ENCODE measurements around the gene DOCK4.

DOCK4 gene

DNA sequence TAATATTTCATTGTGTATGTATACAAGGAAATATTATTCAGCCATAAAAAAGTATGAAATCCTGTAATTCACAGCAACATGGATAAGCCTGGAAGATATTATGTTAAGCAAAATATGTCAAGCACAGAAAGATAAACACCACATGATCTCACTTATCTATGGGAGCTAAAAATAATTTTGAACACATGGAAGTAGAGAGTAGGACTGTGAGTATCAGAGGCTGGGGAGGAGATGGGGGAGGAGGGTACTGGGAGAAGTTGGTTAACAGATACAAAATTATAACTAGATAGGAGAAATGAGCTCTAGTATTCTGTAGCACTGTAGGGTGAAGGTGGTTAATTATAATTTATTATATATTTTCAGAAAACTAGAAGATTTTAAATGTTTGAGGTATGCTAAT lies 132.7 kb downstream of the DOCK4 start:
- no peak for DNase-seq

GRCh38 chr7:112072541-112073245 lies 133.5 kb downstream of the DOCK4 start:
- no peak for DNase-seq

DNA sequence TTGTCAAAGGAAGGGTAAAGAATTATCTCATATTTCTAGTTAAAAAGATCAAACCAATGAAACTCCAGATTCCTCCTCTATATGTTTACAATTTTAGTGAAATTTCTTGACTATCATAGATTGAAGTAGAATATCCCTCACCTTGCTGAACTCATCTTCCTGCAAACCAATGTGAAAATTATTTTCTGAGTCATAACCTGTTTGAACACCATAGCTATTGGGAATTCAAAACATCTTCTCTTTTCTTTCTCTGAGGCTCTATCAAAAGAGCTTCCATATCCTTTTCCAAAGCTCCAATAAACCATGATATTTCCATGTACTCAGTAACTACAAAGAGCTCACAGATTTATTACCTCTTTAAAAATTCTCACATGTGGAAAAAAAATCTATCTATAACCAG lies 134.3 kb downstream of the DOCK4 start:
- no peak for DNase-seq

DNA sequence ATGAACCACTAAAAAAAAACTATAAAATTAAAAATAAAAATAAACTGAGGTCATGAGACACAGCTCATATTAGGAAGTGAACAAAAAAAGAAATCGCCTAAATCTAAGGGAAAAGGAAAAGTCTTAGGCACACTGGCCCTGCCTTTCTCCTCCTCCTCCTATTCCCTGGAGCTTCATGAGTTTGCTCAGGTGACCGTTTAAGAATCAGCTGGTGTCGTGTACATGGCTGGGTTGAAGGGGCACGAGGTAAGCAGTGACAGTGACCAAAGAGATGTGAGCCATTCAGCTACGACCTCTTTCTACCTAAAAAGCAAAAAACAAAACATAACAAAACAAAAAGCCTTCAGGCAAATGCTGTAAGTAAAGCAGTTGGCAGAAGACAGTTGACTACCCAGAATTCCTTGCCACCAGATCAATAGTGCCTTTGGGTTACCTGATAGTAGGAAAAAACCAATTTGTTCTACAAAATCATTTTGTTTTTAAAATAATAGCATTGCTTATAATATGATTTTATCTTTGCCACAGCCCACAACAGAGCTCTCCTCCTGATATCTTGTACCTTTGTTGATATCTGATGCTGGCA lies 135.4 kb downstream of the DOCK4 start:
- no peak for DNase-seq

DNA sequence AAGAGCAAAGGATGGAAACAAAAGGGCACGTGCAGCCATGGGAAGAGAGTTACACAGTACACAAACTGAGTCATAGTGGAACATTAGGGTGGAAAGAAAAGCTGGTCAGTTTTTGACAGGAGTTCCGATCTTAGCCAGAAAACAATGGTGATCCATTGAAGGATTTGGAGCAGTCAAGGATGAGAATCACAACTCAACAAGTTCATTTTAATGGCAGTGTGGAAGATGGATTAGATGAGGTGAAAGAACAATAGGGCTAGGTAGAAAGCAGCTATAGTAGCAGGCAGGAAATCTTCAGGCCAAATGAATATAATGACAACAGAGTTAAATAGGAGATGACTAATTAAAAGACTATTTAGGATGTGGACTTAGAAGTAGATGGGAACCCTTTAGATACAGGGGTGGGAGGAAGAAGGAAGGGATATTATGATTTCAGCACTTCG lies 136.3 kb downstream of the DOCK4 start:
- no peak for DNase-seq

GRCh38 chr7:112068967-112069366 lies 137.2 kb downstream of the DOCK4 start:
- DNase-seq = no peak

DNA sequence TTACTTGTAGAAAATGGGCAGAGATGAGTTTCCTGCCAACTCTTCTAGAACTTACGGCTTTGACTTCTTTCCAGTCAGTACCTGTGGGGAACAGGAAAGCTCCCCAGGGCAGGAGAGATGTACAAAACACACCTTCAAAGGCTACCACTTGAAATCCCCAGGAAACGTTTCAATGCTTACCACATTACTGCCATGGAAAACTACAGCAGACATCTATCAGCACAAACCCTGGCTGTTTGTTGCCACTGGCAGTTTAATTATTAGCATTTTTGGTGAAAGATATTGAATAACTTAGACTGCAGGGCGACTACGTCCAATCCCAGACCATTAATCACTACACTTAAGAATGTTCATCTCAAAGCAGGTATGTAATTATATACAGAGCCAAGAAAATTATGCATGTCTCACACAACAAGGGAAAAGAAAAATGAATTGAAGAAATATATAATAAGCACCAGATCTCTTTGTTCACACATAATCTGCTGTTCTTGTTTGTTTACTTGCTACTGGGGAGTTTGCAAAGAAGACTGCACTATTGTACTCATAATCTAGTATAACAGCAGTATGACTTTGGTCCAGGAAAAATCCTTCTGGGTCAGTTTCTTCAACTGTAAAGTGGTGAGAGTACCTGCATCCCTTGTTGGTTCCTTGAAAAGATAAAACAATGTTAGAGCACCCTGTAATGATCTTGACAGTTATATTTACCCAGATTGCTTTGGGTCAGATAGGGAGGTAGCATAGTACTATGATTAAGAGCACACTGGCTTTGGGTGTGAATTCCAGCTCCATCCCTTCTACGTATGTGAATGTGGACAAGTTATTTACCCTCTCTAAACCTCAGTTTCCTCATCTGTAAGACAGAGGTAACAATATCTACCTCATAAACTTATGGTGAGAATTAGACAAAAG lies 138.3 kb downstream of the DOCK4 start:
- no peak for DNase-seq

GRCh38 chr7:112067200-112067599 lies 139.0 kb downstream of the DOCK4 start:
- no peak for DNase-seq

- DNase-seq = no peak
These were observed 140.4 kb downstream of the DOCK4 start for GRCh38 chr7:112065758-112066157.

DNA sequence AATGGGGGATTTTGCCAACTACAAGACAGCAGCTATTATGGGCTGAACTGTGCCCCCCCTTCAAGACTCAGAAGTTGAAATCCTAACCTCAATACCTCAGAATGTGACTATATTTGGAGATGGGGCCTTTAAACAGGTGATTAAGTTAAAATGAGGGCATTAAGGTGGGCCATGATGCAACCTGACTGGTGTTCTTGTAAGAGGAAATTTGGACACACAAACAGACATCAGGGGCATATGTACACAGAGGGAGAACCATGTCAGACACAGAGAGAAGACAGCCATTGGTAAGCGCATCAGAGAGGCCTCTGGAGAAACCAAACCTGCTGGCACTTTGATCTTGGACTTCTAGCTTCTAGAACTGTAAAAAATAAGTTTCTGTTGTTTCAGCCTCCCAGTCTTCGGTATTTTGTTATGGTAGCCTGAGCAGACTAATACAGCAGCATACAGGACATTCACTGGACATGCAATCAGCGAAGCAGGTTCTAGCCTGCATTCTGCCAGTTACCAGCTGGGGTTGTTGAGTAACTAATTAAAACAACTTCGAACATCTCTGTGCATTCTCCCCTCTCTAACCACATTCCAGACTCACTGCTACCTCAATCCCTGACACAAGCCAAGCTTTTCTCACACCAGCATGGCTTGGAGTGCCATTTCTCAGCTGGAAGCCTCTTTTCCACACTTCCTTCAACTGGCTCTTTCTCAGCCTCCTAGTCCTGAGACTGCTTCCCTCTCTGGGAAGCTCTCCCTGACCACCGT lies 141.4 kb downstream of the DOCK4 start:
- no peak for DNase-seq

- DNase-seq = no peak
These were observed 142.2 kb downstream of the DOCK4 start for GRCh38 chr7:112063974-112064373.

- DNase-seq = no peak
These were observed 145.1 kb downstream of the DOCK4 start for GRCh38 chr7:112061051-112061450.

GRCh38 chr7:112060625-112061024 lies 145.6 kb downstream of the DOCK4 start:
- DNase-seq = no peak

GRCh38 chr7:112059675-112060074 lies 146.5 kb downstream of the DOCK4 start:
- no peak for DNase-seq

DNA sequence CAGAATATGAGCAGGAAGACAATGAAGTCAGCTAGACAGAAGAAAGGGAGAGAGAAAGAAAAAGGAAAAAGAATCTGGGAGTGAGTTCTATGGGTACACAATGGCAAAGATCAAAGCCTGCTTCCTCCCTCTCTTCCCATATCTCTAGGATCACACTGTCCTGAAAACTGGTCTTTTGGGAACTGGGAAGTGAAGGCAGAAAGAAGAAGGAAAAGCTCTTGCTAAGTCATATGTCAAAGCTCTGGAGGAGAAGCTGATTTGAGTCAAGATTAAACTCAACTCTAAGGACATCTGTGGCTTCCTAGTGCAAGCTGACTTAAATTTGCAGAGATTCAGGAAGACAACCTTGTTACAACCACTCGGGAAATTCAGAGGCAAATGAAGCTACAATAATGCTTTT lies 147.5 kb downstream of the DOCK4 start:
- no peak for DNase-seq

GRCh38 chr7:112056409-112056808 lies 149.8 kb downstream of the DOCK4 start:
- DNase-seq = no peak

GRCh38 chr7:112053737-112054069 lies 152.5 kb downstream of the DOCK4 start:
- DNase-seq = no peak

DNA sequence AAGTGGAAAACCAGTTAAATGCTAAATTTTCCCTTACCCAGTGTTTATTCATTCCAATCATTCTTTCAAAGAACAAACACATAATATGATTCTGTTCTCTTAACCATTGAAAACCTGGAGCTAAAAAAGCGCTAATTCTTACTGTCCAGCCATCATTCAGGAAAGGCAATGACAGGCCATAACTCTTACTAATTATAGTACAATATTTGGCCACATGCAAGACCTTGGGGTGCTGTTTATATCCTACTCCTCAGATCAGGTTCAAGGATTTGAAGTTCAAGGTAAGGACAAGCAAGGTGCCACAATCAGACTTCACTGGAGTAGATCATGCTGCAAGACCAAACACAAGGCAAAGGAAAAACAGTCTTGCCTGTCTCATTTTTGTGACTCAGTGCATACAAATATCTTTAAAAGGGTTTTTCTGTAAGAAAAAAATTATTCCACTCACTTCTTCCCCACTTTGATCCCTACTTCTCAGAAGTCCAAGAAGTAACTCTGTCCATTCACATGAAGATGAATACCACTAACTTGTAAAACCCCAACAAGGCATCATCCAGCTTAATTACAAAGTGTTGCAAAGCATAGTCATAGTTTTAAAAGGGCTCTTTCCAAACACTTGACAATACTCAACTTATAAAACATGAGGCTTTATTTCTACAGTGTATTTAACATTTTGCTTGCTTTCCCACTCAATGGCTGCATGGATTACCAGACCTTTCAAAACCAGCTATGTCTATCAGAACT lies 153.0 kb downstream of the DOCK4 start:
- no peak for DNase-seq

GRCh38 chr7:112052498-112052897 lies 153.7 kb downstream of the DOCK4 start:
- DNase-seq = no peak

DNA sequence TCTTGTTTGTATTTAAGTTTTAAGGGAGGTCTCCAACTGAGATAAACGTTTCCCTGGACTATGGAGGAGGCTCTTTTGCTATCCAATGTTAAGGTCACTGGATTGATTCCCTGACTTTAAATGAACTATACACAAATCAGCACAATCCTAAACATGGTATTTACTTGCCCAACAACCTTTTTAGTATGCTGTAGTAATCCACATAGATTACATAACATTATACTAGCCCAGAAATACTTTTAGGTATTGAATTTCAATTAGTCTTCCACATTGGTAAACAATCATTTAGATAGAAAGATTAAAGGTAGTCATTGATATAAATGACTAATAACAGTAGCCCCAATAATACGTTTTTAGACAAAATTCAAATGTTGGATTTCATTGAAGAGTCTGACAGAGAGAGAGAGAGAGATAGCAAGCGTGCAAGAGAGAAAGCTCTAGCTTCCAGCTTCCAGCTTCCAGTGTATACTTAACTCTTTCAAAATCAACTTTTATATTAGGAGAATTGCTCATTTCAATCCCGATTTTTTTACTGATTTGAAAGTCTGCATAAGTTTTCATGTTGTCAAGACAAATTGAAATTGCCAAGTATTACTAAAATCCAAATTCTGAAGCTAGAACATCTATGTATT lies 155.8 kb downstream of the DOCK4 start:
- DNase-seq = no peak

DNA sequence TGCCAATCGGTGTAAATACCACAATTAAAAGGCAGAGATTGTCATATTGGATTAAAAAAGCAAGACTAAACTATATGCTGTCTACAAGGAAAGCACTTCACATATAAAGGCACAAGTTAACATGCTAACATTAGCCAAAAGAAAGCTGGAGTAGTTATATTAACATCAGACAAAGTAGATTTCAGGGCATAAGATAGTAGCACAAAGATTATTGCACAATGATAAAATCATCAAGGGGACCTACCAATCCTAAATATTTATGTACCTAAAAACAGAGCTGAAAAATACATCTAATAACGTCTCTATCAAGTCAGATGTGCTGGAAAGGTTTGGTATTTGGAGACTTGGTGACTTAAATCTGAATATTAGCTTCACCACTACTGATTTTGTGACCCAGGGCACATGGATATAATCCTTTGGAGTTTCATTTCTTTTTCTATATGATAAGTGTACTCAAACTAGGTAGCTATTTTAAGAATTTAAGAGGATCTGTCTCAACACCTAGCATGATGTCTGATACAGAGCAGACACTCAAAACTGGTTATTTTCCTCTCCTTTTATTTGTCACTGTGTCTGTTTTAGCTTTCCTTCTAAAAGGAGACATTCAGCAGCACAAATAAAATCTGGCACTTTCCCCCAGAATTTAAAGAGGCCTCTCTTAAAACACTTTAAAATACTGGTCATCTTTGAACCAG lies 156.5 kb downstream of the DOCK4 start:
- no peak for DNase-seq
